Liver (tissue), 9 donors: ENCODE results near the gene NFE2L2. TPM values are rescaled to one million over a fixed set of nuclear protein-coding genes. Genes with fewer than 3 reads are reported as not detected.

Source experiments
- DNase-seq: peaks from one replicate; pipeline ENCODE4 v3.0.0-alpha.2; 2017; ENCODE audit warnings: low spot score
- H3K27ac ChIP-seq, 2 donors: one replicate each; pipeline ENCODE4 v1.7.0; 2013; ENCODE audit warnings: inconsistent platforms in 2 of 2, low read length in 2 of 2, control low read depth in 1 of 2, low read depth in 1 of 2, mild to moderate bottlenecking in 1 of 2
- H3K27me3 ChIP-seq, 4 donors: one replicate each; pipeline versions ENCODE4 v1.6.1 to v1.7.0; 2013; ENCODE audit warnings: low read length in 3 of 4, inconsistent platforms in 1 of 4, mild to moderate bottlenecking in 1 of 4, moderate library complexity in 1 of 4; ENCODE audit not compliant: control insufficient read depth in 4 of 4, insufficient read depth in 4 of 4
- H3K36me3 ChIP-seq, 4 donors: one replicate each; pipeline versions ENCODE4 v1.6.1 to v1.7.0; 2013; ENCODE audit warnings: low read length in 3 of 4, mild to moderate bottlenecking in 3 of 4, low read depth in 1 of 4, moderate library complexity in 1 of 4; ENCODE audit not compliant: control insufficient read depth in 4 of 4, insufficient read depth in 3 of 4
- H3K4me1 ChIP-seq, 4 donors: one replicate each; pipeline versions ENCODE4 v1.6.1 to v1.7.0; 2013; ENCODE audit warnings: low read length in 3 of 4, mild to moderate bottlenecking in 3 of 4, moderate library complexity in 1 of 4; ENCODE audit not compliant: control insufficient read depth in 4 of 4, insufficient read depth in 4 of 4
- H3K4me3 ChIP-seq, 3 donors: one replicate each; pipeline versions ENCODE4 v1.6.1 to v1.7.0; 2013; ENCODE audit warnings: low read length in 3 of 3, control low read depth in 1 of 3, low read depth in 1 of 3, mild to moderate bottlenecking in 1 of 3
- H3K9ac ChIP-seq, 2 donors: one replicate each; pipeline ENCODE4 v1.7.0; 2013; ENCODE audit warnings: low read length in 2 of 2, mild to moderate bottlenecking in 2 of 2, moderate library complexity in 2 of 2, control low read depth in 1 of 2, low read depth in 1 of 2
- H3K9me3 ChIP-seq, 4 donors: one replicate each; pipeline versions ENCODE4 v1.6.1 to v1.7.0; 2013; ENCODE audit warnings: low read length in 3 of 4; ENCODE audit not compliant: control insufficient read depth in 4 of 4
- ATF3 ChIP-seq: IDR thresholded peaks from 2 replicates; pipeline ENCODE4 v1.6.1; 2016; ENCODE audit warnings: antibody characterized with exemption
- CTCF ChIP-seq: fragments of 150-350 bp; IDR thresholded peaks from 2 replicates; pipeline ENCODE4 v1.5.1; 2017; ENCODE audit warnings: improper control_type of control experiment, low read depth, low read length; ENCODE audit not compliant: missing input control
- EGR1 ChIP-seq, 2 donors: IDR thresholded peaks; 2 replicates each; pipeline ENCODE4 v1.6.1; 2016 to 2018; ENCODE audit warnings: antibody characterized with exemption in 2 of 2, low read depth in 2 of 2
- FOXA2 ChIP-seq: IDR thresholded peaks from 2 replicates; pipeline ENCODE4 v1.6.1; 2016; ENCODE audit warnings: antibody characterized with exemption
- GABPA ChIP-seq, 2 donors: IDR thresholded peaks in 1 of 2; conservative IDR thresholded peaks in 1 of 2; 2 replicates each; pipeline ENCODE4 v1.6.1; 2016; ENCODE audit warnings: antibody characterized with exemption in 2 of 2, mild to moderate bottlenecking in 1 of 2, moderate library complexity in 1 of 2
- JUND ChIP-seq, 2 donors: IDR thresholded peaks; 2 replicates each; pipeline ENCODE4 v1.6.1; 2016; ENCODE audit warnings: antibody characterized with exemption in 2 of 2
- RAD21 ChIP-seq, 2 donors: IDR thresholded peaks; 2 replicates each; pipeline ENCODE4 v1.6.1; 2016; ENCODE audit warnings: antibody characterized with exemption in 2 of 2, mild to moderate bottlenecking in 2 of 2
- REST ChIP-seq: IDR thresholded peaks from 2 replicates; pipeline ENCODE4 v1.6.1; 2016; ENCODE audit warnings: antibody characterized with exemption, mild to moderate bottlenecking
- RXRA ChIP-seq, 2 donors: IDR thresholded peaks; 2 replicates each; pipeline ENCODE4 v1.6.1; 2017 to 2018; ENCODE audit warnings: antibody characterized with exemption in 2 of 2, mild to moderate bottlenecking in 1 of 2
- SP1 ChIP-seq: IDR thresholded peaks from 2 replicates; pipeline ENCODE4 v1.6.1; 2018; ENCODE audit warnings: antibody characterized with exemption, mild to moderate bottlenecking
- TAF1 ChIP-seq: conservative IDR thresholded peaks from 2 replicates; pipeline ENCODE4 v1.6.1; 2016; ENCODE audit warnings: antibody characterized with exemption, mild to moderate bottlenecking
- YY1 ChIP-seq: IDR thresholded peaks from 2 replicates; pipeline ENCODE4 v1.6.1; 2016; ENCODE audit warnings: antibody characterized with exemption, mild to moderate bottlenecking
- WGBS: extraction: QIAGEN DNeasy Blood & Tissue Kit; methylation state at CpG from one replicate; pipeline ENCODE4 v1.1.7; 2013; 5-methylcytosine and 5-hydroxymethylcytosine counted together
- polyA plus RNA-seq, 2 donors: library from polyadenylated mRNA; stranded (reverse) in 1 of 2; unstranded in 1 of 2; fragments of 200-250 nt in 1 of 2; fragments of >200 nt in 1 of 2; fragmentation: Nextera tagmentation in 1 of 2; extraction: Ambion mirVana in 1 of 2; gene quantifications; one replicate each; pipeline versions ENCODE4 v1.2.1 to v1.2.3, GENCODE V29; 2013 to 2015
- total RNA-seq, 2 donors: library from RNA; depleted of rRNA; stranded (reverse); fragments of >200 nt; gene quantifications; one replicate each; pipeline ENCODE4 v1.2.3, GENCODE V29; 2014
- donor health status: healthy.
- donor health status: healthy.
- donor health status: healthy.
- donor health status: healthy.
- donor health status: healthy.

The NFE2L2 gene
- total and polyA plus RNA-seq, 4 donors: 22.5 to 31.0 (median 27.1) TPM

GRCh38 chr2:177296040-177296439 is 31.5 kb upstream of the NFE2L2 start:
- H3K9me3 ChIP-seq: no peaks in the 10 kb centered on the region
- peak overlapping the region; percentile 47 to 74 for H3K27ac ChIP-seq
- TF ChIP-seq GABPA (IDR thresholded peaks at IDR 0.05 in 1 of 2, conservative IDR thresholded peaks at IDR 0.05 in 1 of 2) (no peak), SP1 (no peak), YY1 (peak; percentile 13), RAD21 (IDR thresholded peaks at IDR 0.05) (peak; percentile 75 to 79), CTCF (peak; percentile 41)
- no peaks in the 10 kb centered on the region for H3K36me3 ChIP-seq
- no peaks in the 10 kb centered on the region for H3K27me3 ChIP-seq
- DNase-seq: no peak
- H3K4me1 ChIP-seq: peaks cover 0 to 10% (median 5%) of the 10 kb centered on the region in 4 donors
- peak overlapping the region in 1 of 2 donors; percentile 60 for H3K9ac ChIP-seq
- WGBS: 23% methylated on average over 3 of the region's 3 CpGs
- peak overlapping the region in 1 of 3 donors; percentile 31 for H3K4me3 ChIP-seq

- H3K27ac ChIP-seq: peak overlapping the region; percentile 47 to 74
- peak overlapping the region; percentile 14 to 60 for H3K9ac ChIP-seq
Observed at GRCh38 chr2:177295484-177295883, 31.0 kb upstream of the NFE2L2 start.

More at GRCh38 chr2:177295484-177295883, 31.0 kb upstream of the NFE2L2 start:
- Histone ChIP-seq H3K4me1 (peaks cover 0 to 10% (median 5%) of the 10 kb centered on the region in 4 donors), H3K4me3 (peak overlapping the region in 1 of 3 donors; percentile 31), H3K36me3 (no peaks in the 10 kb centered on the region), H3K27me3 (no peaks in the 10 kb centered on the region), H3K9me3 (no peaks in the 10 kb centered on the region)
- 12% methylated on average over 3 of the region's 3 CpGs for WGBS
- TF ChIP-seq CTCF: no peak
- no peak for TF ChIP-seq JUND (IDR thresholded peaks at IDR 0.05)
- no peak for TF ChIP-seq FOXA2
- no peak for TF ChIP-seq TAF1
- TF ChIP-seq EGR1 (IDR thresholded peaks at IDR 0.05; ENCODE audit: low read depth in 2 of 2): no peak
- no peak for TF ChIP-seq YY1
- no peak for TF ChIP-seq REST
- no peak for TF ChIP-seq RXRA (IDR thresholded peaks at IDR 0.05)
- TF ChIP-seq ATF3: no peak
- DNase-seq: no peak
